ENCODE results near the gene ELOVL7. TPM values are rescaled to one million over a fixed set of nuclear protein-coding genes. Genes with fewer than 3 reads are reported as not detected.

ELOVL7 gene
- total and polyA plus RNA-seq, 2 experiments from 2014 or later, result 15.2 to 41.8 TPM

- no peak overlapping the region for H3K27ac ChIP-seq
- H3K27me3 ChIP-seq, result no peaks in the 10 kb centered on the region
- H4K20me1 ChIP-seq (ENCODE audit: insufficient read depth, poor library complexity, severe bottlenecking), result no peaks in the 10 kb centered on the region
- WGBS (ENCODE audit: low lambda C conversion rate, missing lambda C conversion rate), result 91% methylated on average over 6 of the region's 6 CpGs
- no peaks in the 10 kb centered on the region for H3K9me3 ChIP-seq (ENCODE audit: low read depth)
- H3K4me1 ChIP-seq (ENCODE audit: insufficient read depth), result no peaks in the 10 kb centered on the region
- no peaks in the 10 kb centered on the region for H3K9me2 ChIP-seq (replicated peaks; ENCODE audit: insufficient read depth)
- H3K36me3 ChIP-seq (replicated peaks; ENCODE audit: insufficient read depth, low read depth), result no peaks in the 10 kb centered on the region
- H3K79me2 ChIP-seq, result no peaks in the 10 kb centered on the region
- no peak overlapping the region for H2AFZ ChIP-seq
- DNase-seq (ENCODE audit: low spot score), result no peak
- TF ChIP-seq EZH2phosphoT487 (IDR thresholded peaks at IDR 0.05; ENCODE audit: low read depth, severe bottlenecking, unreplicated experiment), result no peak
- TF ChIP-seq, protein P1, sequence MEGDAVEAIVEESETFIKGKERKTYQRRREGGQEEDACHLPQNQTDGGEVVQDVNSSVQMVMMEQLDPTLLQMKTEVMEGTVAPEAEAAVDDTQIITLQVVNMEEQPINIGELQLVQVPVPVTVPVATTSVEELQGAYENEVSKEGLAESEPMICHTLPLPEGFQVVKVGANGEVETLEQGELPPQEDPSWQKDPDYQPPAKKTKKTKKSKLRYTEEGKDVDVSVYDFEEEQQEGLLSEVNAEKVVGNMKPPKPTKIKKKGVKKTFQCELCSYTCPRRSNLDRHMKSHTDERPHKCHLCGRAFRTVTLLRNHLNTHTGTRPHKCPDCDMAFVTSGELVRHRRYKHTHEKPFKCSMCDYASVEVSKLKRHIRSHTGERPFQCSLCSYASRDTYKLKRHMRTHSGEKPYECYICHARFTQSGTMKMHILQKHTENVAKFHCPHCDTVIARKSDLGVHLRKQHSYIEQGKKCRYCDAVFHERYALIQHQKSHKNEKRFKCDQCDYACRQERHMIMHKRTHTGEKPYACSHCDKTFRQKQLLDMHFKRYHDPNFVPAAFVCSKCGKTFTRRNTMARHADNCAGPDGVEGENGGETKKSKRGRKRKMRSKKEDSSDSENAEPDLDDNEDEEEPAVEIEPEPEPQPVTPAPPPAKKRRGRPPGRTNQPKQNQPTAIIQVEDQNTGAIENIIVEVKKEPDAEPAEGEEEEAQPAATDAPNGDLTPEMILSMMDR (IDR thresholded peaks at IDR 0.05; ENCODE audit: poor library complexity), result no peak
- no peak for TF ChIP-seq EZH2 (IDR thresholded peaks at IDR 0.05; ENCODE audit: borderline replicate concordance)
- H3K4me2 ChIP-seq, result no peak overlapping the region
- H3K4me3 ChIP-seq, result no peak overlapping the region
Observed at GRCh38 chr5:60765019-60765709, 78.9 kb downstream of the ELOVL7 start.

GRCh38 chr5:60763061-60763460, 81.0 kb downstream of the ELOVL7 start:
- no peak for DNase-seq (ENCODE audit: low spot score)
- H3K36me3 ChIP-seq (replicated peaks; ENCODE audit: insufficient read depth, low read depth), result no peaks in the 10 kb centered on the region
- WGBS (ENCODE audit: low lambda C conversion rate, missing lambda C conversion rate), result 74% methylated on average over 3 of the region's 3 CpGs
- no peaks in the 10 kb centered on the region for H4K20me1 ChIP-seq (ENCODE audit: insufficient read depth, poor library complexity, severe bottlenecking)
- H2AFZ ChIP-seq, result no peak overlapping the region
- no peaks in the 10 kb centered on the region for H3K79me2 ChIP-seq
- no peaks in the 10 kb centered on the region for H3K9me2 ChIP-seq (replicated peaks; ENCODE audit: insufficient read depth)
- H3K4me3 ChIP-seq, result no peak overlapping the region
- no peaks in the 10 kb centered on the region for H3K9me3 ChIP-seq (ENCODE audit: low read depth)
- TF ChIP-seq EZH2phosphoT487 (IDR thresholded peaks at IDR 0.05; ENCODE audit: low read depth, severe bottlenecking, unreplicated experiment) (no peak), EZH2 (IDR thresholded peaks at IDR 0.05; ENCODE audit: borderline replicate concordance) (no peak)
- TF ChIP-seq, protein P1 (IDR thresholded peaks at IDR 0.05; ENCODE audit: poor library complexity), result no peak
- no peak overlapping the region for H3K27ac ChIP-seq
- no peak overlapping the region for H3K4me2 ChIP-seq
- no peaks in the 10 kb centered on the region for H3K4me1 ChIP-seq (ENCODE audit: insufficient read depth)
- no peaks in the 10 kb centered on the region for H3K27me3 ChIP-seq

- Histone ChIP-seq H3K4me3 (no peak overlapping the region), H3K9me3 (ENCODE audit: low read depth) (no peaks in the 10 kb centered on the region), H3K27ac (no peak overlapping the region), H3K9me2 (replicated peaks; ENCODE audit: insufficient read depth) (no peaks in the 10 kb centered on the region), H3K4me2 (no peak overlapping the region), H4K20me1 (ENCODE audit: insufficient read depth, poor library complexity, severe bottlenecking) (no peaks in the 10 kb centered on the region), H2AFZ (no peak overlapping the region), H3K27me3 (no peaks in the 10 kb centered on the region), H3K79me2 (no peaks in the 10 kb centered on the region), H3K36me3 (replicated peaks; ENCODE audit: insufficient read depth, low read depth) (no peaks in the 10 kb centered on the region), H3K4me1 (ENCODE audit: insufficient read depth) (no peaks in the 10 kb centered on the region)
- WGBS (ENCODE audit: low lambda C conversion rate, missing lambda C conversion rate), result 94% methylated on average over 5 of the region's 5 CpGs
- TF ChIP-seq, protein P1 (IDR thresholded peaks at IDR 0.05; ENCODE audit: poor library complexity), result no peak
- TF ChIP-seq EZH2 (IDR thresholded peaks at IDR 0.05; ENCODE audit: borderline replicate concordance) (no peak), EZH2phosphoT487 (IDR thresholded peaks at IDR 0.05; ENCODE audit: low read depth, severe bottlenecking, unreplicated experiment) (no peak)
- DNase-seq (ENCODE audit: low spot score), result no peak
Observed at GRCh38 chr5:60754495-60754894, 89.6 kb downstream of the ELOVL7 start.

Data from hepatocyte (in vitro differentiated cells).